ENCODE data around the gene RMI2.

DNA sequence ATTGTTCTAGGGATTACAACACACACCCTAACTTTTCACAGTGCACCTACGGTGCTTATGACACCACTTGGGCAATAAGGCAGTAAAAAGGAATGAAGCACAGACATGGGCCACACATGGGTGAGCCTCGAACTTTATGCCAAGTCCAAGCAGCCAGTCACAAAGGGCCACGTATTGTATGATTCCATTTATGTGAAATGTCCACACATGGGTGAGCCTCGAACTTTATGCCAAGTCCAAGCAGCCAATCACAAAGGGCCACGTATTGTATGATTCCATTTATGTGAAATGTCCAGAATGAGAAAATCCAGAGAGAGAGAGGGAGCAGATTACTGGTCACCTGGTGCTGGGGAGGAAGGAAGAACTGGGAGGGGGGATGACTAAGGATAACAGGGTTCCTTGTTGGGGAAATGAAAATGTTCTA lies 22.2 kb downstream of the RMI2 start:
- TF ChIP-seq RARB (CRISPR knock-in tag; IDR thresholded peaks at IDR 0.05) = no peak
- TF ChIP-seq, protein P1, sequence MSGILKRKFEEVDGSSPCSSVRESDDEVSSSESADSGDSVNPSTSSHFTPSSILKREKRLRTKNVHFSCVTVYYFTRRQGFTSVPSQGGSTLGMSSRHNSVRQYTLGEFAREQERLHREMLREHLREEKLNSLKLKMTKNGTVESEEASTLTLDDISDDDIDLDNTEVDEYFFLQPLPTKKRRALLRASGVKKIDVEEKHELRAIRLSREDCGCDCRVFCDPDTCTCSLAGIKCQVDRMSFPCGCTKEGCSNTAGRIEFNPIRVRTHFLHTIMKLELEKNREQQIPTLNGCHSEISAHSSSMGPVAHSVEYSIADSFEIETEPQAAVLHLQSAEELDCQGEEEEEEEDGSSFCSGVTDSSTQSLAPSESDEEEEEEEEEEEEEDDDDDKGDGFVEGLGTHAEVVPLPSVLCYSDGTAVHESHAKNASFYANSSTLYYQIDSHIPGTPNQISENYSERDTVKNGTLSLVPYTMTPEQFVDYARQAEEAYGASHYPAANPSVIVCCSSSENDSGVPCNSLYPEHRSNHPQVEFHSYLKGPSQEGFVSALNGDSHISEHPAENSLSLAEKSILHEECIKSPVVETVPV (CRISPR knock-in tag; IDR thresholded peaks at IDR 0.05) = no peak
- no peak for TF ChIP-seq ZFP3 (CRISPR knock-in tag; IDR thresholded peaks at IDR 0.05)
- TF ChIP-seq TCF4 (CRISPR knock-in tag; IDR thresholded peaks at IDR 0.05; ENCODE audit: borderline replicate concordance) = no peak
- TF ChIP-seq OSR1 (CRISPR knock-in tag; IDR thresholded peaks at IDR 0.05) = no peak
- no peak for TF ChIP-seq ZFP30 (CRISPR knock-in tag; IDR thresholded peaks at IDR 0.05)

Measured in SK-N-SH treated with all-trans-retinoic acid at 6 μM for 48 hours (cell line).